Right renal cortex interstitium (tissue), 3 donors: Measurements from ENCODE around the gene SIGLECL1. TPM values are rescaled to one million over a fixed set of nuclear protein-coding genes. Genes with fewer than 3 reads are reported as not detected.

Experiments
- DNase-seq, 3 donors: peaks; one replicate each; pipeline ENCODE4 v3.0.0-alpha.2; 2013; ENCODE audit warnings: low read depth in 3 of 3, low spot score in 2 of 3
- polyA plus RNA-seq, 3 donors: library from polyadenylated mRNA; unstranded; fragments of 120-200 nt; gene quantifications; one replicate each; pipeline ENCODE4 v1.2.1, GENCODE V29; 2013; ENCODE audit not compliant: insufficient read length in 3 of 3

SIGLECL1 gene
- polyA plus RNA-seq, 3 donors, result not detected

GRCh38 chr19:51294977-51295375 is 44.1 kb downstream of the SIGLECL1 start:
- DNase-seq, result no peak

GRCh38 chr19:51295382-51296126 is 44.7 kb downstream of the SIGLECL1 start:
- DNase-seq, result no peak

GRCh38 chr19:51296336-51297093 is 45.6 kb downstream of the SIGLECL1 start:
- DNase-seq, result no peak

GRCh38 chr19:51297406-51297805 is 46.5 kb downstream of the SIGLECL1 start:
- DNase-seq, result no peak

GRCh38 chr19:51301266-51301665 is 50.4 kb downstream of the SIGLECL1 start:
- no peak for DNase-seq

GRCh38 chr19:51305479-51305878 is 54.6 kb downstream of the SIGLECL1 start:
- no peak for DNase-seq

GRCh38 chr19:51311351-51312257 is 60.7 kb downstream of the SIGLECL1 start, which contains the start of gene IGLON5:
Gene IGLON5, plus strand, starts transcription at chr19:51311644. Its CDS starts 204 bp downstream, at chr19:51311848.
- no peak for DNase-seq

GRCh38 chr19:51316688-51317087 is 65.8 kb downstream of the SIGLECL1 start:
- no peak for DNase-seq

- no peak for DNase-seq
Measured at GRCh38 chr19:51317376-51317775, 66.5 kb downstream of the SIGLECL1 start.

GRCh38 chr19:51317968-51318367 is 67.1 kb downstream of the SIGLECL1 start:
- no peak for DNase-seq

Other genes with a start within 250 kb of the SIGLECL1 start
- 1 to 10 TPM; 1.2 to 1.9 (median 1.4) TPM for gene KLK8, start 249.5 kb upstream of the SIGLECL1 start, polyA plus RNA-seq
- gene KLK10, start 231.4 kb upstream of the SIGLECL1 start, polyA plus RNA-seq, result under 1 TPM; 0.15 to 0.19 (median 0.18) TPM
- gene KLK11, start 224.5 kb upstream of the SIGLECL1 start, polyA plus RNA-seq, result under 1 TPM; 0.16 to 0.24 (median 0.22) TPM
- not detected for gene KLK12, start 216.1 kb upstream of the SIGLECL1 start, polyA plus RNA-seq
- under 1 TPM; 0.33 to 0.72 (median 0.62) TPM for gene KLK13, start 186.0 kb upstream of the SIGLECL1 start, polyA plus RNA-seq
- under 1 TPM; 0.14 to 0.17 (median 0.15) TPM for gene KLK14, start 168.2 kb upstream of the SIGLECL1 start, polyA plus RNA-seq
- 1 to 10 TPM; 2.2 to 2.8 (median 2.4) TPM for gene CTU1, start 142.7 kb upstream of the SIGLECL1 start, polyA plus RNA-seq
- 1 to 10 TPM; 1.3 to 1.6 (median 1.3) TPM for gene SIGLEC9, start 126.2 kb upstream of the SIGLECL1 start, polyA plus RNA-seq
- gene SIGLEC7, start 108.8 kb upstream of the SIGLECL1 start, polyA plus RNA-seq, result under 1 TPM; 0.36 to 0.74 (median 0.42) TPM
- 1 to 10 TPM; 1.2 to 1.6 (median 1.5) TPM for gene CD33, start 26.0 kb upstream of the SIGLECL1 start, polyA plus RNA-seq
- 1 to 10 TPM; 2.7 to 3.7 (median 3.2) TPM for gene IGLON5, start 60.6 kb downstream of the SIGLECL1 start, polyA plus RNA-seq
- gene VSIG10L, start 91.1 kb downstream of the SIGLECL1 start, polyA plus RNA-seq, result 1 to 10 TPM; 3.5 to 4.4 (median 3.8) TPM
- 100 to 1,000 TPM; 123 to 149 (median 132) TPM for gene ETFB, start 115.3 kb downstream of the SIGLECL1 start, polyA plus RNA-seq
- gene CLDND2, start 117.9 kb downstream of the SIGLECL1 start, polyA plus RNA-seq, result 1 to 10 TPM in 1 of 3 donors, under 1 TPM in 2; 0.79 to 1.4 (median 0.80) TPM
- gene NKG7, start 121.6 kb downstream of the SIGLECL1 start, polyA plus RNA-seq, result 1 to 10 TPM; 1.2 to 2.0 (median 1.3) TPM
- under 1 TPM; 0.18 to 0.40 (median 0.24) TPM for gene LIM2, start 136.9 kb downstream of the SIGLECL1 start, polyA plus RNA-seq
- gene C19orf84, start 139.5 kb downstream of the SIGLECL1 start, polyA plus RNA-seq, result under 1 TPM; 0.10 to 0.28 (median 0.20) TPM
- 1 to 10 TPM in 2 of 3 donors, under 1 TPM in 1; 0.82 to 1.1 (median 1.0) TPM for gene SIGLEC10, start 166.6 kb downstream of the SIGLECL1 start, polyA plus RNA-seq
- gene SIGLEC8, start 207.4 kb downstream of the SIGLECL1 start, polyA plus RNA-seq, result not detected
- not detected for gene CEACAM18, start 227.5 kb downstream of the SIGLECL1 start, polyA plus RNA-seq